Retinal pigment epithelial cell (primary cell): ENCODE data around the gene LRRC59.
"Not testable (repeated sequence)": the region's sequence is repeated elsewhere in the genome, so short reads cannot be mapped to it uniquely, and the experiment has no call there.

Experiments
- DNase-seq: peaks from one replicate; pipeline ENCODE4 v3.0.0-alpha.2; 2010; ENCODE audit warnings: low read depth
- H3K4me3 ChIP-seq: 2 replicates; pipeline ENCODE4 v1.5.1; 2011; ENCODE audit warnings: mild to moderate bottlenecking, low read length, control low read depth, moderate library complexity
- TF ChIP-seq, protein P1 (sequence below): conservative IDR thresholded peaks from 2 replicates; pipeline ENCODE4 v1.5.1; 2011; ENCODE audit warnings: low read depth, low read length, control low read depth, inconsistent platforms

The LRRC59 gene

DNA sequence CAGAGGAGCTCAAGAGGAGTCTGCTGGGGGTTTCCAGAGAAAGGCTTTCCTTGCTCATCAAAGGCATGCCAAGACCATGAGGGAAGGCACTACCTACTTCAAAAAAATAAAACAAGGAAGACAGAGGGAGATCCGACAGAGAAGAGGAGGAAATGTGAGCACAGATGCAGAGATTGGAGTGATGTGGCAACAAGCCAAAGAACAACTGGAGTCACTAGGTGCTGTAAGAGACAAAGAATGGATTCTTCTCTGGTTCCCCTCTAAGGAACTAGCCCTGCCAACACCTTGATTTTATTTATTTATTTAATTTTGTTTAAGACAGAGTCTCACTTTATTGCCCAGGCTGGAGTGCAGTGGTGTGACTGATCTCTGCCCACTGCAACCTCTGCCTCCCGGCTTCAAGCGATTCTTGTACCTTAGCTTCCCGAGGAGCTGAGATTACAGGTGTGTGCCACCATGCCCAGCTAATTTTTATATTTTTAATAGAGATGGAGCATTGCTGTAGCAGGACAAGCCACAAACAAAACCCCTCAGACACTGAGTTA lies 14.9 kb upstream of the LRRC59 start:
- H3K4me3 ChIP-seq: no peak overlapping the region
- TF ChIP-seq, protein P1, sequence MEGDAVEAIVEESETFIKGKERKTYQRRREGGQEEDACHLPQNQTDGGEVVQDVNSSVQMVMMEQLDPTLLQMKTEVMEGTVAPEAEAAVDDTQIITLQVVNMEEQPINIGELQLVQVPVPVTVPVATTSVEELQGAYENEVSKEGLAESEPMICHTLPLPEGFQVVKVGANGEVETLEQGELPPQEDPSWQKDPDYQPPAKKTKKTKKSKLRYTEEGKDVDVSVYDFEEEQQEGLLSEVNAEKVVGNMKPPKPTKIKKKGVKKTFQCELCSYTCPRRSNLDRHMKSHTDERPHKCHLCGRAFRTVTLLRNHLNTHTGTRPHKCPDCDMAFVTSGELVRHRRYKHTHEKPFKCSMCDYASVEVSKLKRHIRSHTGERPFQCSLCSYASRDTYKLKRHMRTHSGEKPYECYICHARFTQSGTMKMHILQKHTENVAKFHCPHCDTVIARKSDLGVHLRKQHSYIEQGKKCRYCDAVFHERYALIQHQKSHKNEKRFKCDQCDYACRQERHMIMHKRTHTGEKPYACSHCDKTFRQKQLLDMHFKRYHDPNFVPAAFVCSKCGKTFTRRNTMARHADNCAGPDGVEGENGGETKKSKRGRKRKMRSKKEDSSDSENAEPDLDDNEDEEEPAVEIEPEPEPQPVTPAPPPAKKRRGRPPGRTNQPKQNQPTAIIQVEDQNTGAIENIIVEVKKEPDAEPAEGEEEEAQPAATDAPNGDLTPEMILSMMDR: no peak
- DNase-seq: no peak

DNA sequence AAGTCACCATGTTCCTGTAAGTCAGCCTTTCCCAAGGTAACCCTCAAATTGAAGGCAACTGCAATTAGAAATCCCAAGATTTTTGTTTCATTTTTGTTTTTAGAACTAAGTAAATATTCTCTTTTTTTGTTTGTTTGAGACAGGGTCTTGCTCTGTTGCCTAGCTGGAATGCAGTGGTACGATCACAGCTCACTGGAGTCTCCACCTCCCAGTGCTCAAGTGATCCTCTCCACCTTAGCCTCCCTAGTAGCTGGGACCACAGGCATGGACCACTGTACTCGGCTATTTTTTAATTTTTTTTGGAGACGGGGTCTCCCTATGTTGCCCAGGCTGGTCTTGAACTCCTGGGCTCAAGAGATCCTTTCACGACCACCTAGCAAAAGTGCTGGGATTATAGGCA lies 10.6 kb upstream of the LRRC59 start:
- H3K4me3 ChIP-seq: no peak overlapping the region
- TF ChIP-seq, protein P1: no peak
- no peak for DNase-seq

DNA sequence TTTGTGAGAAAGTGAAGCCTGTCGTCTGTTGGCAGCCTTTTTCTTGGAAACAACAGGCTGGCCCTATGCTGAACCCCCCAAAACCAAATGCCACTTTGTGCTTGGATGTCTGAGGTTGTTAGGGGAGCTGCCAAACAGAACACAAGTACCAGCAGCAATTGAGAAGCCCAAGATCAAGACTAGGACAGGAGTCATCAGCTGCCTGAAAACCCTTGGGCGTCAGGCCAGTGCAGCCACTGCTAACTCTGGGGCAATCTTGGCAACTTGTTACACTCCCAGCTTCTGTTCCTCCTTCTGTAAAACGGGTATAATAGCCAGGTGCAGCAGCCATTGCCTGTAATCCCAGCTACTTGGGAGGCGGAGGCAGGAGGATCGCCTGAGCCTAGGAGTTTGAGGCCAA lies 9.3 kb upstream of the LRRC59 start:
- TF ChIP-seq, protein P1: no peak
- no peak for DNase-seq
- no peak overlapping the region for H3K4me3 ChIP-seq

DNA sequence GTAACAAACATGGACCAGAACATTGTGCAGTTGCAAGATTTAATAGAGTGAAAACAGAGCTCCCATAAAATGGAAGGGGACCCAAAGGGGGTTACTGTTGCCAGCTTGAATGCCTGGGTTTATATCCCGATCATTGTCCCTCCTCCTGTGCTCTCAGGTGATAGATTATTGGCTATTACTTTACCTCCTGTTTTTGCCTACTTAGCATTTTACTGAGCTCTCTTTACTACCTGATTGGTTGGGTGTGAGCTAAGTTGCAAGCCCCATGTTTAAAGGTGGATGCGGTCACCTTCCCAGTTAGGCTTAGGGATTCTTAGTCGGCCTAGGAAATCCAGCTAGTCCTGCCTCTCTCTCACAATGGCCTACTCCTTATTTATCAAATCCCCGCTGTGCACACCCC lies 8.0 kb upstream of the LRRC59 start:
- not testable (repeated sequence) for DNase-seq, H3K4me3 ChIP-seq

DNA sequence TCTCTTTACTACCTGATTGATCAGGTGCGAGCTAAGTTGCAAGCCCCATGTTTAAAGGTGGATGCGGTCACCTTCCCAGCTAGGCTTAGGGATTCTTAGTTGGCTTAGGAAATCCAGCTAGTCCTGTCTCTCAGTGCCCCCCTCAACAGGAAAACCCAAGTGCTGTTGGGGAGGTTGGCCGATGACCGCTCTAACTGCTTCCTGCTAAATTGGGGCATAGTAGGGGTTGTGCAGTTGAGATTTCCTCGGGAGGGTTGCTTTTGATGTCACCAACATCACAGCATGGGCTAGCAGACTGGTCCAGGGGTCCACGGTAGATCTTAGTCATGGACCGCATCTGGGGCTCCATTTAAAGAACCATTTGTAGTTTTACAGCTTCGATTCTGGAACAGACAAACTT lies 2.3 kb upstream of the LRRC59 start:
- DNase-seq, H3K4me3 ChIP-seq: not testable (repeated sequence)

DNA sequence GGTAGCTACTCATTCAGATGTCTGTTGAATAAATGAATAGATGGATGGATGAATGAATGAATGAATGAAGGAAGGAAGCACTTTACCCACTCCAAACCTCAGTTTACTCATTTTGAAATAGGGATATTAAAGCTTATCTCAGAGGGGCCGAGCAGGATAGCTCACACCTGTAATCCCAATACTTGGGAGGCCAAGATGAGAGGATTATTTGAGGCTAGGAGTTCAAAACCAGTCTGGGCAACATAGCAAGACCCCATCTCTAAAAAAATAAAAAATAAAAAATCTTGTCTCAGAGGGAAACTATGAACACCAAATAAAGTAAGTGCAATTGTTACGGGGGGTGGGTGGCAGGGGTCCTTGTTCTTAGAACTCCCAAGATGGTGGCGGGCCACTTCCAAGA lies 1.3 kb upstream of the LRRC59 start:
- not testable (repeated sequence) for H3K4me3 ChIP-seq, DNase-seq

DNA sequence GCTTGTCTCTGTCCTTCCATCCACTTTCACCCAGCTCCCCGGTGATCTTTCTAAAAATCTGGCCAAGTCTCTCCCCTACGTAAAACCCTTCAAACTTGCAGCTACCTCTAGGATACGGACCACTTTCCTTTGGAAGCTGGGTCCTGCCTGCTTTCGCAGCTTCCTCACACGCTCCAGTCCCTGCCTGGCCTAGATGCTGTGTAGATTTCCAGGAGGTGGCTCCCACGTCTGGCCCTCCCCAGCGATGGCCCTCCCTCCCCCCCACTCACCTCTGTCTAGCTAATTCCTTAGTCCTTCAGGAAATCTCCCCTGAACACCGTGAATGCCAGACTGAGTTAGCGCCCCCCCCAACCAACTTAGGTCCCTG lies 579 bp upstream of the LRRC59 start:
- H3K4me3 ChIP-seq: peak overlapping the region; percentile 98
- no peak for DNase-seq
- TF ChIP-seq, protein P1: no peak

DNA sequence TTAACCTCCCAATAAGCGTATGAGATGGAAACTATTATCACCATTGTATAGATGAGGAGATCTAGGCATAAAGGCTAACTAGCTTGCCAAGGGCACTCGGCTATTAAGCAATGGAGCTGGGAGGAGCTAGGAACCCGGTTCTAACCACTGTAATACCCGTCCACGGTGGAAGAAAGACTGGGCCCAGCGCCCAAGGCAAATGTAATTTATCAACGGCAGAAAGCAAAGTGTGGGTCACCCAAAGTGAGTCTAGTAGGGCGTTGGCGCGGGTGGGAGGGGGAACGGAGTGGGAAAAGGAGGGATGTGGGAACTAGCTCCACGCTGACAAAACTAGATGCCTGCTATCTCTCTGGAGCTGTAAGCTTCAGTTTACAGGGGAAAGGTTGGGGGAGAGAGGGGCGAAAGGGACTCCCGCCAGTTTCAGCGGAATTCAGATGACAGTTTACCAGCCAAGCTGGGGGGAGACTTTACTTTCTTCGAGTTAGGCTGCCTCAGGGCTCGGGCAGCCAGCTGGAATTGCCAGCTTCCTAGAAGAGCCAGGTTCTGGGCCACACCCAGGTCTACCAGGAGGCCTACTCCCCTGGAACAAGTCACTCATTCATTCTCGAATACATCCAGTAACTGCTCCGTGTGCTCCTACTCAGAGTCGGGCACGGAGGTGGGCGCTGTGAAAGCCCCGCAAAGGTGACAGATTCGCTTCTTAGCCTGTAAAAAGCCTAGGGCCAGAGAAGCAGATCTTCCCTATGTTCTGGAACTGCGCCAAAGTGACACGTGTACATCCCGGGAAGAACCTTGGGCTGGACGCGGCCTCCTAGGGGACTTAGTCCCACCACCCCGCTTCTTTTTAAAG lies 837 bp downstream of the LRRC59 start:
- TF ChIP-seq, protein P1: no peak
- DNase-seq: no peak
- H3K4me3 ChIP-seq: peak overlapping the region; percentile 98
